Keratinocyte (primary cell): ENCODE data around the gene LRRC8C.

Experiments used
- CTCF ChIP-seq, 3 experiments: IDR thresholded peaks in 1 of 3; conservative IDR thresholded peaks in 1 of 3; optimal IDR thresholded peaks in 1 of 3; 2 replicates in 2 of 3; 3 replicates in 1 of 3; pipeline versions ENCODE3 to v1.5.1; 2011; ENCODE audit warnings: low read length in 3 of 3, mild to moderate bottlenecking in 3 of 3, moderate library complexity in 2 of 3, control low read depth in 1 of 3, inconsistent platforms in 1 of 3; ENCODE audit not compliant: insufficient read depth in 2 of 3; ENCODE audit errors: extremely low read depth in 1 of 3
- EZH2 ChIP-seq: IDR thresholded peaks from one replicate; pipeline ENCODE4 v1.6.1; 2012; ENCODE audit warnings: inconsistent platforms, mild to moderate bottlenecking, low read length, moderate library complexity

- TF ChIP-seq CTCF (optimal IDR thresholded peaks at IDR 0.05 in 1 of 3, IDR thresholded peaks at IDR 0.05 in 1 of 3, conservative IDR thresholded peaks at IDR 0.05 in 1 of 3; ENCODE audit: extremely low read depth in 1 of 3, insufficient read depth in 2 of 3, low read length in 3 of 3) = no peak
- TF ChIP-seq EZH2 = no peak
Measured at GRCh38 chr1:89733748-89734147, 100.8 kb downstream of the LRRC8C start.
